Skeletal muscle satellite cell (primary cell): ENCODE measurements around the gene SLC6A8.
"Not testable (repeated sequence)": the region's sequence is repeated elsewhere in the genome, so short reads cannot be mapped to it uniquely, and the experiment has no call there.

Source experiments
- H3K27me3 ChIP-seq: 2 replicates; pipeline ENCODE4 v1.7.0; 2013; ENCODE audit warnings: low read length; ENCODE audit not compliant: control insufficient read depth, insufficient read depth
- H3K36me3 ChIP-seq: 2 replicates; pipeline ENCODE4 v1.7.0; 2013; ENCODE audit warnings: mild to moderate bottlenecking, control low read depth, low read length; ENCODE audit not compliant: insufficient read depth
- H3K4me1 ChIP-seq: 2 replicates; pipeline ENCODE4 v1.7.0; 2013; ENCODE audit warnings: low read length; ENCODE audit not compliant: control insufficient read depth, insufficient read depth
- H3K4me2 ChIP-seq: 2 replicates; pipeline ENCODE4 v1.7.0; 2013; ENCODE audit warnings: mild to moderate bottlenecking, low read length
- H3K4me3 ChIP-seq: 2 replicates; pipeline ENCODE4 v1.7.0; 2013; ENCODE audit warnings: low read length
- H3K9ac ChIP-seq: 2 replicates; pipeline ENCODE4 v1.7.0; 2013; ENCODE audit warnings: mild to moderate bottlenecking, low read depth, low read length, moderate library complexity
- H3K9me3 ChIP-seq: replicated peaks from 2 replicates; pipeline ENCODE4 v1.7.0; 2013; ENCODE audit warnings: mild to moderate bottlenecking, control low read depth, low read length

The SLC6A8 gene

GRCh38 chrX:153700376-153700945, 12.7 kb downstream of the SLC6A8 start:
- Histone ChIP-seq H3K4me2 (no peak overlapping the region), H3K4me1 (peaks cover 11% of the 10 kb centered on the region), H3K4me3 (no peak overlapping the region), H3K36me3 (peaks cover 14% of the 10 kb centered on the region), H3K9me3 (no peaks in the 10 kb centered on the region), H3K9ac (no peak overlapping the region), H3K27me3 (no peaks in the 10 kb centered on the region)

DNA sequence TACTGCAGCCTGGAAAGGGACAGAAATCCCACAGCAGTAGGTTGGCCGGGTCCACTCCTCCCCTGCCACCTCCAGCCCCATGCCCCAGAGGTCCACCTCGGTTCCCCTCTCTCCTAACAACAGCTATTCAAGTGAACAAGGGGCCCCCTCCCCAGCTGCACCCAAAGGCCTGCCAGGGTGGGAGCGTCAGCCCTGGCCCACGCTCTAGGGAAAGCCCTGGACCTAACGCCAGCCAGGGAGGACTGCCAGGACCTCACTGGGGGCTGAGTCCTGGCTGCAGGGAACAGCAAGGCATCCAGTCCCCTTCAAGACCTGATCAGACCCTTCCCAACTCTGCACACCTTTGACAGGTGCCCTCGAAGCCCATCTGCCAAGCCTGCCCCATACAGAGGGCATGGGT, 13.2 kb downstream of the SLC6A8 start:
- H3K4me3 ChIP-seq: no peak overlapping the region
- peaks cover 14% of the 10 kb centered on the region for H3K36me3 ChIP-seq
- peaks cover 11% of the 10 kb centered on the region for H3K4me1 ChIP-seq
- no peaks in the 10 kb centered on the region for H3K9me3 ChIP-seq
- H3K4me2 ChIP-seq: no peak overlapping the region
- no peak overlapping the region for H3K9ac ChIP-seq
- no peaks in the 10 kb centered on the region for H3K27me3 ChIP-seq

GRCh38 chrX:153701706-153702105, 14.0 kb downstream of the SLC6A8 start:
- Histone ChIP-seq H3K9ac (no peak overlapping the region), H3K4me1 (peaks cover 11% of the 10 kb centered on the region), H3K27me3 (no peaks in the 10 kb centered on the region), H3K9me3 (no peaks in the 10 kb centered on the region), H3K4me2 (no peak overlapping the region), H3K36me3 (peaks cover 14% of the 10 kb centered on the region), H3K4me3 (no peak overlapping the region)

GRCh38 chrX:153702336-153703035, 14.8 kb downstream of the SLC6A8 start:
- Histone ChIP-seq H3K4me3 (no peak overlapping the region), H3K27me3 (no peaks in the 10 kb centered on the region), H3K36me3 (peaks cover 14% of the 10 kb centered on the region), H3K9me3 (no peaks in the 10 kb centered on the region), H3K4me1 (peaks cover 11% of the 10 kb centered on the region), H3K4me2 (no peak overlapping the region), H3K9ac (no peak overlapping the region)

- H3K36me3 ChIP-seq: peaks cover 14% of the 10 kb centered on the region
- H3K27me3 ChIP-seq: no peaks in the 10 kb centered on the region
- H3K9ac ChIP-seq: no peak overlapping the region
- no peaks in the 10 kb centered on the region for H3K9me3 ChIP-seq
- no peak overlapping the region for H3K4me2 ChIP-seq
- H3K4me3 ChIP-seq: no peak overlapping the region
- H3K4me1 ChIP-seq: peaks cover 11% of the 10 kb centered on the region
Observed at GRCh38 chrX:153703036-153703370, 15.3 kb downstream of the SLC6A8 start.

GRCh38 chrX:153704021-153704526, 16.3 kb downstream of the SLC6A8 start:
- peaks cover 17% of the 10 kb centered on the region for H3K36me3 ChIP-seq
- no peaks in the 10 kb centered on the region for H3K27me3 ChIP-seq
- peaks cover 11% of the 10 kb centered on the region for H3K4me1 ChIP-seq
- H3K9ac ChIP-seq: no peak overlapping the region
- H3K4me3 ChIP-seq: no peak overlapping the region
- H3K9me3 ChIP-seq: no peaks in the 10 kb centered on the region
- H3K4me2 ChIP-seq: no peak overlapping the region

DNA sequence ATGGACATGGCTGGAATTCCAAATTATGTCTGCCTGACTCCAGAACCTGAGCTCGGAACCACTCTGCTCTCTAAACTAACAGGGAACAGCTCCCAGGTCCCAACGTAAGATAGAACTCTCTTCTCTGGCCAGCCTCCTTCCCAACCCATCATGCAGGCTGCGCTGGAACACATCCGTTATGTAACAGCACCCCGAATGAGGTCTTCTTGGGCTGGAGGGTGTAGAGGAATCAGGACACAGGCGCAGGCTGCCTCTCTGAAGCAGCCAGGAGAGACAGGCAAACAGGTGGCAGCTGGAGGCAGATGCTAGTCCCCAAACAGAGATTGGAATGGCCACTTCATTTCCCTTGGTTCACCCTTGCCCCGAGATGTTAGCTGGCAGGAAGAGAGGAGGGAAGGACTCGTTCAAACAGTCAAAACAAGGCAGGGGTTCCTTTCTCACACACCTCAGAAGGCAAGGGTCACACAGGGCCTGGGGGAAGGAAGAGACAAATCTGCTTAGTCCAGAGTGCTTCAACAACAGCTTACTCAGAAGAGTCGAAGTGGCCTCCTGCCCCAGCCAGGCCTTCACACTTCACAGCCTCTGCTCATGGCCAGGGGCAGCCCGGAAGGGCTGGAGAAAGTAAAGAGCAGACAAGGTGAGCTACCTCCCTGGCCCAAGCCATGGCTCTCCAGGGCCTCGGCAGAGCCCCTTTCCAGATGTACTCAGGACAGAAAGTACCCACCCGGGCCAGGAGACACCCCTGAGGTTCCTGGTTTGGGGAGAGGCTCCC, 17.1 kb downstream of the SLC6A8 start:
- not testable (repeated sequence) for H3K9ac ChIP-seq, H3K27me3 ChIP-seq, H3K9me3 ChIP-seq, H3K4me2 ChIP-seq, H3K4me3 ChIP-seq
- H3K4me1 ChIP-seq: peaks cover 11% of the 10 kb centered on the region
- peaks cover 17% of the 10 kb centered on the region for H3K36me3 ChIP-seq

GRCh38 chrX:153705403-153706060, 17.8 kb downstream of the SLC6A8 start:
- H3K9ac ChIP-seq, H3K4me1 ChIP-seq, H3K4me2 ChIP-seq, H3K9me3 ChIP-seq, H3K4me3 ChIP-seq, H3K27me3 ChIP-seq: not testable (repeated sequence)
- peaks cover 17% of the 10 kb centered on the region for H3K36me3 ChIP-seq

DNA sequence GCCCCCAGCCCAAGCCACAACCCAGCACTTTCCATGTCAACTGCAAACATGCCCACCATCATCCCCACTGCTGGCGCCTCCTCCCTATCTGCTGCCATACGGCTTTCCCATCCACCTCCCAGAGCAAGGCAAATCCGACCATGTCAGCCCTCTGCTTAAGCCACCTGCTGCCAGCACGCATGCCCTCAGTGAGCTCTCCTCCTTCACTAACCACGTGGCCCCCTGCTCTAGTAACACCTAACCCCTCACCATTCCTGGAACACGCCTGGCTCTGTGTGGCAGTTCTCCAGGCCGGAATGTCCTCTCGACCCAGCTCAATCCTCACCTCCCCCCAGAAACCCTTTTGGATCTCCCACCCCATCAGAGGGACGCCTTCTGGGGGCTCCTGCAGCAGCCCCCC, 19.1 kb downstream of the SLC6A8 start:
- peaks cover 3% of the 10 kb centered on the region for H3K4me1 ChIP-seq
- no peak overlapping the region for H3K9ac ChIP-seq
- peaks cover 17% of the 10 kb centered on the region for H3K36me3 ChIP-seq
- no peak overlapping the region for H3K4me3 ChIP-seq
- no peaks in the 10 kb centered on the region for H3K9me3 ChIP-seq
- no peaks in the 10 kb centered on the region for H3K27me3 ChIP-seq
- H3K4me2 ChIP-seq: no peak overlapping the region

- H3K4me2 ChIP-seq: no peak overlapping the region
- no peaks in the 10 kb centered on the region for H3K9me3 ChIP-seq
- H3K4me1 ChIP-seq: peaks cover 3% of the 10 kb centered on the region
- H3K27me3 ChIP-seq: no peaks in the 10 kb centered on the region
- H3K36me3 ChIP-seq: peaks cover 17% of the 10 kb centered on the region
- no peak overlapping the region for H3K4me3 ChIP-seq
- no peak overlapping the region for H3K9ac ChIP-seq
Observed at GRCh38 chrX:153707406-153707805, 19.7 kb downstream of the SLC6A8 start.

DNA sequence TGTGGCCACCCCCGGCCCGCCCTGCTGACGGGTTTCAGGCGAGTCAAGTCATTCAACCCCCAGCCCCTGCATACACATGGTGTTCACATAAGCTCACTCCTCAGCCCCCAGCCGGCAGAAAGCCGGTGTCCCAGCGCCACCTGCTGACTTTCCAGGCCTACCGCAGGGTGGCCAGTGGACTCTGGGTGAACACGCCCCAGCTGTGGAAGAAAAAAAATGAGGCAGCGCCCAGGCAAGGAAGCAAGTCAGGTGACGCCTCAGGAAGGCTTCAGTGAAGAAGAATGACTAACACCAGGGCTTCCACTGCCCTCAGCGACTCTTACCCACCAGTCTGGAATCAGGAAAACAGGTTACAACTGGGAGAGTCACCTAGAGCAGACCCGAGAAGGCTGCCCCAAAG, 20.7 kb downstream of the SLC6A8 start:
- Histone ChIP-seq H3K9me3 (no peaks in the 10 kb centered on the region), H3K4me1 (peaks cover 2% of the 10 kb centered on the region), H3K4me3 (no peak overlapping the region), H3K9ac (no peak overlapping the region), H3K27me3 (no peaks in the 10 kb centered on the region), H3K4me2 (no peak overlapping the region), H3K36me3 (peaks cover 14% of the 10 kb centered on the region)
